GM21423 (cell line): ENCODE measurements around the gene CCDC102A.

Experiments used
- ATAC-seq: cut with Tn5 transposase; IDR thresholded peaks from one replicate; pipeline ENCODE4 v1.9.1; 2021; ENCODE audit warnings: mild to moderate bottlenecking, moderate library complexity; ENCODE audit not compliant: unreplicated experiment

The CCDC102A gene

DNA sequence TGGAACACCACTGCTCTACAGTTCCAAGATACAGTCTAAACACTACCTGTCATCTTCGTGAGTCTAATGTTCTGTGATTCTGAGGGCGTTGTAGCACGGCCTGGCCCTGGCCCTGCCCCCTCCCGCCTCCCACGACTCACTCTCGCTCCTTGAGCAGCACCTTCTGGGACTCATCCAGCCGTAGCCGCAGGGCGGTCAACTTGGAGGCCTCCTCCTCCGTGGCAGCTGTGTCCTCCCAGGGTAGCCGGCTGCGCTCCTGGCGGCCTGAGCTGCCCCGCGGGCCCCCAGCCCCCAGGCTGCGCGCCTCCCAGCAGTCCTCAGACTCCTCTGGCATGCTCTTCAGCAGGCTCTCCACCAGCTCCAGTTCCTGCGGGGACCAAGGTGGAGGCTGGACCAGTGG lies 10.6 kb downstream of the CCDC102A start:
- ATAC-seq, result no peak

DNA sequence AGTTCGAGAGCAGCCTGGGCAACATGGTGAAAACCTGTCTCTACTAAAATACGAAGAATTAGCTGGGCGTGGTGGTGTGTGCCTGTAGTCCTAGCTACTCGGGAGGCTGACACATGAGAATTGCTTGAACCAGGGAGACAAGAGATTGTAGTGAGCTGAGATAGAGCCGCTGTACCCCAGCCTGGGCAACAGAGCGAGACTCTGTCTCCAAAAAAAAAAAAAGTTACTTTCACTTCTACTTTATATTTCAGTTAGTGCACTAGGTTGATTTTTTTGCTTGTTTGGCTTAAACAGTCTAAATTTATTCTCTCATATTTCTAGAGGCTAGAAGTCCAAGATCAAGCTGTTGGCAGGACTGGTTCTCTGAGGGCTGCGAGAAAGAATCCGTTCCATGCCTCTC lies 13.4 kb downstream of the CCDC102A start:
- ATAC-seq, result no peak

DNA sequence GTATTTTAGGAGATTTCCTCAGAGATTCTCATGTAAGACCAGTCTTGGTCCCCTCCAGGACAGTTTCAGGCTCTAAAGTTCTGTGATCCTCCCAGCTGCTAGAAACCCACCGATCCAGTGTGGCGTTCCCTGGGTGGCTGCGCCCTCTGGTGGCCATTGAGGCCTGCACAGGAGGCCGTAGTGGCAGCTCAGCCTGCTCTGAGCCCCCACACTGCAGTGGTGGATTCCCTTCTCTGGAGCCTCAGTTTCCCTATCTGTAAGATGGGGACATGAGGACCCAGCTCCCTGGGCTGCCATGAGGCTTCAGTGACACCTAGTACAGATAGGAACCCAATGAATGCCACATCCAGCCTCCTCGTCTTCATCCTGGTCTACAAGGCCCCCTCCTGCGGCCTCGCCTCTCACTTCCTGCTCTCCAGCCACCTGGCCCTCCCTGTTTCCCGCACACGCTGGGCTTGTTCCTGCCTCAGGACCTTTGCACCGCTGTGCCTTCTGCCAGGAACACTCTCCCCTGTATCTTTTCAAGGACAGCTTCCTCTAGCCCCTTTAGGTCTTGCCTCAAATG lies 16.5 kb downstream of the CCDC102A start:
- ATAC-seq, result peak; percentile 71

DNA sequence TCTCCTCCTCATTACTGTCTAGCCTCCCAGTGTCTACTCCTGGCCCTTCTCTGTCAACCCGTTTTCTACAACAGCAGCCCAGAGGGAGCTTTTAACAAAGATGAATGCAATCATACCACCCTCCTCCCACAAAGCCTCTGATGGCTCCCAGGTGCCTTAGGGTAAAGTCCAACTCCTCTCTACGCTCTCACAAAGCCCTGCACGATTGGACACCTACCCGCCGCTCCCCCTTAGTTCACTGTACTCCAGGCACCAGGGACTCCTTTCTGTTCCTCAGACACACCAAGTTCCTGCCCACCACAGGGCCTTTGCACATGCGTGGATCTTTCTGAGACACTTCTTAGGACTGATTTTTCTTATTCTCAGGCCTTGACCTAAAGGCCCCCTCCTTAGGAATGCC lies 17.4 kb downstream of the CCDC102A start:
- no peak for ATAC-seq

DNA sequence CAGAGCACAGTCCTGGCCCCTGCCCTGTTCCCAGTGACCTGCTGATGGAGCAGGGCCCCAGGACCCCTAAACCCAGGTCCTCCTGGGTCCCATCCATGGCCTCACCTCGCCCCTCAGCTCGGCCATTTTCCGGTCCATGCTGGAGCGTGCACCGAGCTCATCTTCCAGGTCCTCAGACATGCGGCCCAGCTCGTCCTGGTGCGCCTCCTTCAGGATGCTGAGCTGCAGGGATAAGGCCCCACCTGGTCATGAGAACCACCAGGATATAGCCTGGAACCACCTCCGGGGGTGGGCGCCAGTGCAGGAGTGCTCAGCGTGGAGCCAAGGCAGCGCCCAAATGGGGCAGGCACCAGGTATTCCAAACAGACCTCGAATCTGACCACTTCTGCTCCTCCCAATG lies 17.9 kb downstream of the CCDC102A start:
- ATAC-seq, result no peak

DNA sequence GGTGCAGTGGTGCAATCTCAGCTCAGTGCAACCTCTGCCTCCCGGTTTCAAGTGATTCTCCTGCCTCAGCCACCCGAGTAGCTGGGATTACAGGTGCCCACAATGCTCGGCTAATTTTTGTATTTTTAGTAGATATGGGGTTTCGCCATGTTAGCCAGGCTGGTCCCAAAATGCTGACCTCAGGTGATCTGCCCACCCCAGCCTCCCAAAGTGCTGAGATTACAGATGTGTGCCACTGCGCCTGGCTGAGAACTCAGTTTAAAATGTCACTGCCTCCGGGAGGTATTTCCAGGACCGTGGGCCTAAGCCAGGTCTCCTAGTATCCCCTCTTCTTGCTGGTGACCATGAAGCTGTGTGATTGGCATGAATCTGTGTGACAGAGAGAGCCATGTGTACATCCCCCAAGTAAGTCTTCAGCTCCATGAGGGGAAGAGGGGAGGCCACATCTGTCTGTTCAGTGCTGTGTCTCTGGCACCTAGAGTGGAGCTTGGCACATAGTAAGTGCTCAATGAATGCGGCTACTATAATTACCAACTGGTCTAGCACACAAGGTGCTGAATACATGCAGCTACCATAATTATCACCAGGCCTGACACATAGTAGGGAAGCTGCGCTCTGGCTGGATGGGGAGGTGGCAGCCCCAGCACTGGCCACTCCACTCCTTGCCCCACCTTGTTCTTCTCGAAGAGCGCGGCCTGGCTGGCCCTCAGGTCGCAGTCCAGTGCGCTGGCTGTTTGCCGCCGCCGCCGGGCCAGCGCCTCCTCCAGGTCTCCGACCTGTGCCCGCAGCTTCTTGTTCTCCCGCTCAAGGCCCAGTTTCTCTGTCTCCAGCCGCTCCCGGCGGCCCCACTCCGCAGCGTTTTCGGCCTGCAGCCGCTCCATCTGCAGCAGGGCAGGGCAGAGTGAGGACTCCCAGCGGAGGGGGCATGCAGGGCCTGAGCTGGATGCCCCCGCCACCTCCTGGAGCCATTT lies 18.7 kb downstream of the CCDC102A start:
- no peak for ATAC-seq

DNA sequence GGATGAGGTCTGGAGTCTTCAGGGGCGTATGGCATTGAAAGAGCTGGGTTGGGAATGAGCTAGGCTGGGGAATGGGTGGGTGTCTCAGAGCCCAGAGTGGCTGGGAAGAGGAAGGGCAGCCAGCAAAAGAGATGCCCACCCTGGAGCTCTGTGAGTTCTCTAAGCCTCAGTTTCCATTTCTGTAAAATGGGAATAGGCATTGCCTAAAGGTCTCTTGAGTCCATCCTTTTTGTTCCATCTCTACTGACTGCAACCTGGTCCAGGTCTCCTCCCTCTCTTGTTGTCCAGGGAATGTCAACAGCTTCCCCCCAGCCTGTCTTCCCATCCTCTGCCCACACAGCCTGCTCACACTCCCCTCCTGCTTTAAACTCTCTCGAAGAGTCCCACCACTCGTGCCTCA lies 19.6 kb downstream of the CCDC102A start:
- ATAC-seq, result no peak

DNA sequence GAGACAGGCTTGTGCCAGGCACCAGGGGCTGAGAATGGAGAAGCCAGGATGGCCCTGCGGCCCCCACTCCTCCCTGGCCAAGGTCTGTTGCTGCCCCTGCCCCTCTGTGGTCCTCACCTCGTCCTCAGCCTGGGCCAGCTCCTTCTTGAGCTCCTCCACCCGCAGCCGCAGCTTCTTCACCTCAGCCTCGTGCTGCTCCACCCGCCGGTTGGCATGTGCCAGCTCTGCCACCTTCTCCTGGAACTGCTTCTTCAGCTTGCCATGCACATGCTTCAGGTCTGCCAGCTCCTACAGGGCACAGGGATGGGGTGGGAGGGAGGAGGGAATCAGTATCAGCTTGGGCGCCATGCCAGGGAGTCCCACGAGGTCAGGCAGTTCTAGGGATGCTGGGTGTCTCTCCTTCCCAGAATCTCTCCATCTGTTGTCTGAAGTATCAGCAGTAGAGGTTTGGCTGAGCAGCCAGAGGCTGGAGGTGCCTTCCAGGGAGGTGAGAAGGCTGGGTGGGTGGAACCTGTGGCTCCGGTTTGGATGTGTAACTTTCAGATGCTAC lies 20.1 kb downstream of the CCDC102A start:
- ATAC-seq, result no peak

DNA sequence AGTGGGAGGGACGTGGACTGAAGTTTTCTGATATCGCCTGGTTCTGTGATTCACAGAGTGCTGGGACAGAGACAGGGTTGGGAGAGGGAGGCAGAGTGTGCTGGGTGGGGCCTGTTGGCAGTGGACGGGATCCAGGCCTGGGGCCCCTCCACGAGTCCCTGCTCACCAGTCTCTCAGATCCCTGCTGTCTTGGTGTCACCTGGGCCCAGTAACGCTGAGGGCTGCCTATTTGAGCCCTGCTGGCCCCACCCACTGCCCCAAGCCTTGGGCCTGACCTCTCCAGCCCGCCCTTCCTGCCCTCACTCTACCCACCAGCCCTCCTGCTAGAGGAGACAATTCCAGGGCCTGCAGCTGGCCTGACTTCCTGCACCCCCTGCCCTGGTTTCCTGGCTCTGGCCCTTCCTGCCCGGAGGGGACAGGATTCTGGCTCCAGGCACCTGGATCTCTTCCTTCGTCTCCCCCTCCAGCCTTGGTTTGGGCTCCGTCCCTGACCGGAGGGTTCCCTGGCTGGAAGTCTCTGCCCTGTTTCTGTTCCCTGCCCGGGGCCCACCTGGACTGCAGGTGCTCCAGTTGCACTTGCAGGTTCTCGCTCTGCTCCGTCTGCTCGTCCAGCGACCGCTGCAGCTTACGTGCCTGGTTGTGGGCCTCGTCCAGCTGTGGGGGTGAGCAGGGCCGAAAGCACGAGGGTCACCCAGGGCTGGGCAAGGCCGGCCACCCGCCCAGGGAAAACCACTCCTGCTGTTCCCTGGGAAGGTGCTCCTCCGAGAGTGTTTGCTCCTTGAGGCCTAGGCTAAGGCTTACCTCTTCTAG lies 21.4 kb downstream of the CCDC102A start:
- no peak for ATAC-seq

DNA sequence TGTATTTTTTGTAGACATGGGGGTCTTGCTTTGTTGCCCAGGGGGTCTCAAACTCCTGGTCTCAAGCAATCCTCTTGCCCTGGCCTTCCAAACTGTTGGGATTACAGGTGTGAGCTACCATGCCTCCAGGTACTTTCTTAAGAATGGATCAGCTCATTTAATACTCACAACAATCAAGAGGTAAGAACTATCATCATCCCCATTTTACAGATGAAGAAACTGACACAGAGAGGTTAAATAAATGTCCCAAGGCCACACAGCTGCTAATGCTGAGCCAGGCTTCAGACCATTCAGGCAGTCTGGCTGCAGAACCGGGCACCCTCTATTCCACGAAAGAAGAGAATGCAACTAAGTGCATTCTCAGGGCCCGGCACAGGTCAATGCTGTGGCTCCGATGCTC lies 22.0 kb downstream of the CCDC102A start:
- no peak for ATAC-seq

DNA sequence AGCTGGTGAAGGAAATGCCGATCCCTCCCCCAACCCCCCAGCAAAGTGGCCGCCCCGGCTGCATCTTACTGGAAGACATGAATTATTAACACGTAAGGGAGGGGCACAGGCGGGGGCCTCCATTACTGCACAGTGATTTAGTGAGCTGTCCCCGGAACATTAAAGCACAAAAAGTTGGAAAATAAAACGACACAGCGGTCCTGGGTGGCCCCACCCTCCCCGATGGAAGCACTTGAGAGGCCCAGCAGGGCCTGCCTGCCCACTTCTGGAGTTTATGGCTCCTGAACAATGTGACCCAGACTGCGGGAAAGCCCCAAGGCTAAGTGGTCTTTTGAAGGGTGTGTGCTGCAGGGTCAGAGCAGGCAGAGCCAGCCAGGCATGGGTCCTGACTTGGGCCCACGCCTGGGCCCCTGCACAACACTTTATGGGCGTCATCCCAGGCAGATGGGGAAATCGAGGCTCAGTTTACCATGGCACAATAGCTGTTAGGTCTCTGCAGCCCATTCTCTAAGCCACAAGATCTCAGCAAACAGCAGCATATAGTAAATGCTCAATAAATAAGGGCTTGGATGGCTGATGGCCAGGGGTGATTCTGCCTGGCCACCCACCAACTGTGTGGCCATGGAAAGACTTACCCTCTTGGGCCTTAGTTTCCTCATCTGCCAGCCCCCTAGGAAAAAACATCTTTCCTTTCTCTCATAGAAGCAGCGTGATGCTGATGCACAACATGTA lies 22.8 kb downstream of the CCDC102A start:
- ATAC-seq, result no peak

DNA sequence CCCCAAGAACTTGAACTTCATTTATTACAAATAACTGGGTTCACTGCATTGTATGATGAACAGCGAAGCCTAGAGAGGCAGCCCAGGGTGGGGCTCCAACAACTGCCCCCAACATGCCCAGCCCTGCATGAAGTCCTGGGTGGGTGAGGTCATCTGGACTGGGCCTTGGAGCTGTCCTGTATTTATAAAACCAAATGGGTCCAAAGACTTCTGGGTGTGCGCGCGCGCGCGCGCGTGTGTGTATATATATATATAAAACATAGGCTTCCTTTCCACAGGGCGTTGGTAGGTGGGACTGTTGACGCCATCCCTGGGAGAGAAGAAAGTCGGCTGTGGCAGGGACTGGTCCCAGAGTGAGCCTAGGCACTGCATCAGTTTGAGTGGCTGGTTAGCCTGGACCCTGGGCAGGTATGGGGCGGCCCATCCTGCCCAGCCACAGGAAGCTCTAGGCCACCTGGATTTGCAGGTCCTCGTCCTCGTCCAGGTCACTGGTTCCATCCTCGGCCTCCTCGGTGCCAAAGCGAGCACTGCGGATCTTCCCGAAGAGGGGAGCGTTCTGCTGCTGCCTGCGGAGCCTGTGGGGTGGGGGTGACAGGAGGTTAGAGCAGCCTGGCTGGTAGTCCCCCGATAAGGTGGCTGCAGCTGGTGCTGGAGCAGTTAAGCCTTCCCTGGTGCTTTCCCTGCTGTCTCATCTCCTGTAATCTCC lies 23.9 kb downstream of the CCDC102A start:
- no peak for ATAC-seq

DNA sequence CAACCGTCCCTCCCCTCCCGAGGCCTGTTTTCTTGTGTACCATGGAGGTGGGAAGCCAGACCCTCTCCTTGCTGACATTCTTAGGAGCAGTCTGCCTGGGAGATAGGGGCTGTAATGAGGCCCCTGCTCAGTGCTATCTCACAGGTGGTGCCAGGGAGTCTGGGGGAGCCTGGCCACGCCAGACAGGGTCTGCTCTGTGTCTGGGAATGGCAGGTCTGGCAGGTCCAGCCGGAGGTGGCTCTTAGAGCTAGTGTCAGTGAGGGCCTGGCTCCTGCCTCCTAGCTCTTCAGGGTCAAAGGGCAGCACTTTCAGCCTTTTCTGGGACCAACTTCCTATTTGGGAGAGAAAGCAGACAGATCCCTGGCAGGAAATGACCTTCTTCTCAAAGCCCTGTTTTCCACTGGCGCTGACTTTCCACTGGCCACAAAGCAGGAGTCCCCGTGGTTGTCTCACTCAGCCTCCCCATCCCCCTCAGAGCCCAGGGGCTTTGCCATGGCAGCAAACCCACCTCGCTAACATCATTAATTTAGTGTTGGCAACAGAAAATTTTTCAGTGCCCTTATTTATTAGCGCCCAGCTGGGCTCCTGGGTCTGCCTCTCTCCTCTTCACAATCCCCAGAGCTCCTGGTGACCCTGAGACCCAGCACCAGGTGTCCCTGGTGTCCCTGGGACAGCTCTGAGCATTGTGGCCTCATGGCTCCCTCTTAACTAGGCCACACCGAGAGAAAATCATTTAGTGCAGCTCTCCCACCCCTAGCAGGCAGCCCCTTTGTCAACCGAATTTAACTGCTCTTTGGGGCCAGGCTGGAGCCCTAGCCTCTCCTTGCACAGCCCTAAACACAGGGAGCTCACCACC lies 26.1 kb downstream of the CCDC102A start:
- ATAC-seq, result no peak

DNA sequence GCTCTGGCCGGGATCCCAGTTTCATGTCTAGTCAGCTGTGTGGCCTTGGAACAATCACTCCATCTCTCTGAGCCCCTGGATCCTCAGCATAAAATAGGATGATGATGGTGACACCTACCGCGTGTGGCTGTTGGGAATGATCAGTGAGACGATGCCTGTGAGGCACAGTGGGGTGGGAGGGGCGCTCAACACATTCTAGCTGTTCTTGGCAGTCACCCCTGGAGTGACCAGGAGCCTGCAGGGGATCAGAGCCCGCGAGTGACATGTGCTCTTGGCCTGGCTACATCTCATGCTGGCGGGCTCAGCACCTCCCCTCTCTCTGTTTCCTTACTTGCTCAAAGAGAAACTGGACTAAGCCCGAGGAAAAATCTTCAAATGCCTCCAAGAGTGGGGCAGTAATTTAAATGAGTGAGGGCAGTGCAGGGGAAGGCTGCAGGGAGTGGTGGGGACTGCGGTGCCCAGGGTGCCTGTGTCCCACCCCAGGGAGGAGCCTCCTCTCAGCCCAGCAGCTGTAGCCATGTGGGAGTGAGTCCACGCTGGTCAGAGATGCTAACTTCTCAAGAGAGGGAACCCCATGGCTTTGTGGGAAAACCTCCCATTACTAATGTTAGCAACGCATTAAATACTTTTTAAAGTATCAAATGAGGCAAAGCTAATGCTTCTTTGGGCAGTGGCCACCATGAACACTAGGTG lies 27.0 kb downstream of the CCDC102A start:
- ATAC-seq, result no peak

DNA sequence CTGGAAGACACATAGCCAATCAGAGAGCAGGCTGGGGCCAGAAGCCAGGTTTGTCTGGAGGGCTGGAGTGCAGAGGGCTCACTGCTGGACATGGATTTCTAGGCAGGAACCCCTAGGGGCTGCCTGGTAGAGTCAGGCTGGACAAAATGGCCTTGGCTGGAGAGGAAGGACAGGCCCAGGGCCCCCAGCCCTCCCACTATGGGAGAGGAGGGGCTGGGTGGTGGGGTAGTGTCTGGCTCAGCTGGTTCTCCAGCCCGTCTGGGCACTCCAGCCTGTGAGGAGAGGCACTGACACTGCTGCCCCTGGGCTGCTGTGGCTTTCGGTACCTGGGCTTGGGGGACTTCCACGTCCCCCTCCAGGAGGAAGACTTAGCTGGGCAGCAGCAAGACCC lies 28.3 kb downstream of the CCDC102A start:
- ATAC-seq, result no peak

DNA sequence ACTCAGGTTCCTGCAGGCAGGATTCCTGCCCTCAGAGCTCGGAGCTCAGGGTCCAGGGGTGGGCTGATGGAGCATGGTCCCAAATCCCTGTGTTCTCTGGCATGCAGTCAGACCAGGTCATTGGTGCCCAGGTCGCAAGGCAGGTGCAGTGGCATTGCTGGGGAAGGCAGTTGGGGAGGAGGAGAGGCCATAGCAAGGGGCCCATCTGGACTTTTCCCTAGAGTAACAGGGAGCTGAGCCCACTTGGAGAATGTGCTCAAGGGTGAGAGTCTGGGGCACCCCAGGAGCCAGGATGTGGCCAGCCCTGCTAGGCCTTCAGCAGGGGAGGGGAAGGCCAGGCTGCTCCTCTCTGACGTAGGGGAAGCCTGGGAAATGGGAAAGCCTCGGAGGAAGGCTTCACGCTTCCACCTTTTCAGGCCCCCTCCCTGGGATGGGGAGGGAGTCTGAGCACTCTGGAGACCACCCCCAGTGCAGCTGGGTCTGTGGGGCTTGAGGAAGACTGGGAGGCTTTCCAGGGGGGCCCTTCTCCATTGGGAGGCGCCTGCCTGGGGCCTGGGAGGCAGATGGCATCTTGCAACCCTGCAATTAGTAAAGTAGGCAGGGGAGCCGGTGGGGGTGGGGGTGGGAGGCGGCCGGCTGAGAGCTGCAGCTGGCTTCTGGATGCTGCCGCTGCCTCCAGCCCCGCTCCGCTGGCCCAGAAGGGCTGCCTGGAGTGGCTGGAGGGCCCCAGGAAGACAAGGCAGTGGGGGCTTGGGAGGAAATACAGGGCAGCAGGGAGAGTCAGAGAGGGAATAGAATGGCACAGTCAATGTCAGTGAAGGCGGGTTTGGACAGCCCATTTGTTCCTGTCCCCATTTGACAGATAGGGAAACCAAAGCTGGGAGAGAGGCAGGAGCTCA lies 29.0 kb downstream of the CCDC102A start:
- ATAC-seq, result no peak

DNA sequence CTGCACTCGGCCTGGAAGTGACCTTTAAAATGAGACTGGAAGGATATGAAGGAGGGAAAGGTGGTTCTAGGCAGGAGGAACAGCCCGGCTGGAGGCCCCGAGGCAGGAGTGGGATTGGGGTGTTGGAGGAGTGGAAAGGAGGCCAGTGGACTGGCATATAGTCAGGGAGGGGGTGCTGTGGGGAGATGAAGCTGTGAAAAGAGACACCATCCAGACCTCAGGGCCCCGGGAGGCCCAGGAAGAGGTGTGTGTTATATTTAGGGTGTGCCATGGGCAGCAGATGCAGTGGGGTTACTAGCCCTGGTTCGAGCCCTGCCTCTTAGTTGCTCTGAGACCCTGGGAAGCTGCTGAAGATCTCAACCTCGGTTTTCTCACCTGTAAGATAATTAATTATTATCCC lies 31.2 kb downstream of the CCDC102A start:
- ATAC-seq, result no peak

DNA sequence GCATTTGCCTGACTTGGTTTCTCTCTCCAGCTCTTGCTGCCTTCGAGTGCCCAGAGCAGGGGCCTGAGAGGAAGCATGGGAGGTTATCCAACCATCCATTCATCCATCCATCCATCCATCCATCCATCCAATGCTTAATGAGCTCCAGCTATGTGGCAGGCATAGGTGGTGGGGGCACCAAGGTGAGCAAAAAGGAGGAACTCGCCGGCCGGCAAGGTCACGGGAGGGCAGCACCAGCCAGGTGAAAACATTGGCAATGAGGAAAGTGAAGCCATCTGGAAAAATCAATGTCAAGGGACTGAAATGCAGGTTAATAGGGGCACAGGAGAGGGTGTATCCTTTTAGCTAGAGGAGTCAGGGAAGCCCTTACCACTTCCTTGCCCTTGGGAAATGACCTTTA lies 31.9 kb downstream of the CCDC102A start:
- ATAC-seq, result no peak
